Measurements from ENCODE around the gene ZFYVE28.

DNA sequence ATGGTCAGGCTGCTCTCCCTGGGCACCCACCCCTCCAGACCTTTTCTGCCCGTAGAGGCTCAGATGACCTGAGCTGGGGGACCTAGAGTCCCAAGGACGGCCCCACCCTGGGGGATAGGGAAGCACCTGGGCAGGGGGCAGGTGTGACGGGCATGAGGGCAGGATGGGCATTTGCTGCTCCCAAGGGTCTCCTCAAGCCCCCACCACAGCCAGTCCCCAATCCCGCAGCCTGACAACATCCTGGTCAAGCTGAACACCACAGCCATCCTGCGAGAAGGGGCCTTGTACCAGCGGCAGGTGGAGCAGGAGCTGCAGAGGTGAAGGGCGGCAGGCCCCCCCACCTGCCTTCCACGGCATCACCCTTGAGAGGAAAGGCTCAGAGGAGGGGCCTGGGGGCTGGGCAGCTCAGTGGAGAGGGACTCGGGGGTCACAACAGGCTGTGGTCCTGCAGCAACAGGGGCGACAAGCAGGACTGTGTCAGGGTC lies 32.6 kb upstream of the ZFYVE28 start:
- TF ChIP-seq POLR2A (IDR thresholded peaks at IDR 0.05) (no peak), POLR2AphosphoS5 (IDR thresholded peaks at IDR 0.05) (no peak)

Data from stomach (tissue), 4 donors.